H9 (cell line): Measurements from ENCODE around the gene TAF12. TPM values are rescaled to one million over a fixed set of nuclear protein-coding genes. Genes with fewer than 3 reads are reported as not detected.

ENCODE experiments used
- DNase-seq: peaks from one replicate; pipeline ENCODE4 v3.0.0-alpha.2; 2017
- H2AFZ ChIP-seq: one replicate; pipeline ENCODE4 v1.6.1; 2013; ENCODE audit warnings: mild to moderate bottlenecking, low read length, control low read depth, moderate library complexity
- H2AK5ac ChIP-seq: 2 replicates; pipeline ENCODE4 v1.6.1; 2013; ENCODE audit warnings: low read length, control low read depth, mixed read lengths; ENCODE audit not compliant: insufficient read length
- H2BK120ac ChIP-seq: one replicate; pipeline ENCODE4 v1.6.1; 2013; ENCODE audit warnings: low read depth, mild to moderate bottlenecking, low read length, control low read depth, inconsistent platforms; ENCODE audit not compliant: poor library complexity, severe bottlenecking
- H2BK12ac ChIP-seq: 2 replicates; pipeline ENCODE4 v1.6.1; 2013; ENCODE audit warnings: low read length, control low read depth, mixed read lengths, low read depth; ENCODE audit not compliant: insufficient read length
- H2BK15ac ChIP-seq: 2 replicates; pipeline ENCODE4 v1.6.1; 2013; ENCODE audit warnings: low read depth, low read length, control low read depth
- H2BK20ac ChIP-seq: one replicate; pipeline ENCODE4 v1.6.1; 2013; ENCODE audit warnings: low read depth, mild to moderate bottlenecking, low read length, control low read depth, inconsistent platforms; ENCODE audit not compliant: poor library complexity, severe bottlenecking
- H2BK5ac ChIP-seq: 2 replicates; pipeline ENCODE4 v1.6.1; 2013; ENCODE audit warnings: low read length, control low read depth, mixed read lengths; ENCODE audit not compliant: insufficient read length
- H3K14ac ChIP-seq: 2 replicates; pipeline ENCODE4 v1.6.1; 2013; ENCODE audit warnings: low read length, control low read depth; ENCODE audit not compliant: insufficient read depth
- H3K18ac ChIP-seq: 2 replicates; pipeline ENCODE4 v1.6.1; 2013; ENCODE audit warnings: low read depth, mild to moderate bottlenecking, mixed read lengths, low read length, control low read depth; ENCODE audit not compliant: insufficient read length
- H3K23ac ChIP-seq: 2 replicates; pipeline ENCODE4 v1.6.1; 2013; ENCODE audit warnings: low read length, control low read depth, mixed read lengths, low read depth; ENCODE audit not compliant: insufficient read length
- H3K23me2 ChIP-seq: 2 replicates; pipeline ENCODE4 v1.6.1; 2013; ENCODE audit warnings: low read depth, mild to moderate bottlenecking, mixed read lengths, low read length, control low read depth; ENCODE audit not compliant: insufficient read length, poor library complexity, severe bottlenecking
- H3K27ac ChIP-seq: 2 replicates; pipeline ENCODE4 v1.5.1; 2013; ENCODE audit warnings: low read length, control low read depth, mixed read lengths, low read depth; ENCODE audit not compliant: insufficient read length
- H3K27me3 ChIP-seq: 2 replicates; pipeline ENCODE4 v1.6.1; 2013; ENCODE audit warnings: low read length, control low read depth, inconsistent platforms; ENCODE audit not compliant: insufficient read depth
- H3K4ac ChIP-seq: 2 replicates; pipeline ENCODE4 v1.6.1; 2013; ENCODE audit warnings: low read depth, mild to moderate bottlenecking, control low read depth, inconsistent platforms, low read length, moderate library complexity
- H3K4me1 ChIP-seq: 2 replicates; pipeline ENCODE4 v1.6.1; 2013; ENCODE audit warnings: low read length, control low read depth, inconsistent platforms; ENCODE audit not compliant: insufficient read depth
- H3K4me2 ChIP-seq: 2 replicates; pipeline ENCODE4 v1.6.1; 2013; ENCODE audit warnings: low read length, control low read depth, mixed read lengths; ENCODE audit not compliant: insufficient read length, insufficient read depth
- H3K56ac ChIP-seq: 2 replicates; pipeline ENCODE4 v1.6.1; 2013; ENCODE audit warnings: low read depth, mild to moderate bottlenecking, mixed read lengths, low read length, control low read depth; ENCODE audit not compliant: insufficient read length
- H3K79me1 ChIP-seq: 2 replicates; pipeline ENCODE4 v1.6.1; 2013; ENCODE audit warnings: low read depth, mild to moderate bottlenecking, moderate library complexity, low read length, control low read depth, inconsistent platforms; ENCODE audit not compliant: insufficient read depth, poor library complexity, severe bottlenecking
- H3K79me2 ChIP-seq: 2 replicates; pipeline ENCODE4 v1.6.1; 2013; ENCODE audit warnings: low read length, control low read depth, inconsistent platforms; ENCODE audit not compliant: insufficient read depth
- H3K9ac ChIP-seq: 2 replicates; pipeline ENCODE4 v1.6.1; 2013; ENCODE audit warnings: low read length, control low read depth, mixed read lengths; ENCODE audit not compliant: insufficient read length; ENCODE audit errors: extremely low read depth
- H3K9me3 ChIP-seq: one replicate; pipeline ENCODE4 v1.6.1; 2013; ENCODE audit warnings: low read depth, low read length, inconsistent platforms; ENCODE audit not compliant: control insufficient read depth
- H3T11ph ChIP-seq: one replicate; pipeline ENCODE4 v1.6.1; 2013; ENCODE audit warnings: mild to moderate bottlenecking, low read length, control low read depth, inconsistent platforms
- H4K20me1 ChIP-seq: one replicate; pipeline ENCODE4 v1.6.1; 2013; ENCODE audit not compliant: control insufficient read depth, insufficient read length, insufficient read depth
- H4K5ac ChIP-seq: 2 replicates; pipeline ENCODE4 v1.6.1; 2013; ENCODE audit warnings: low read depth, mild to moderate bottlenecking, mixed read lengths, low read length, control low read depth; ENCODE audit not compliant: insufficient read length
- H4K8ac ChIP-seq: replicated peaks from 2 replicates; pipeline ENCODE4 v1.6.1; 2013; ENCODE audit warnings: low read length, control low read depth, mixed read lengths, low read depth; ENCODE audit not compliant: insufficient read length
- H4K91ac ChIP-seq: 2 replicates; pipeline ENCODE4 v1.6.1; 2013; ENCODE audit warnings: low read depth, mild to moderate bottlenecking, moderate library complexity, mixed read lengths, low read length, control low read depth; ENCODE audit not compliant: insufficient read length
- H3K27ac Mint-ChIP-seq, 3 experiments: 2 replicates in 2 of 3; 3 replicates in 1 of 3; pipeline ENCODE4 v1.8.0; 2020 to 2021; ENCODE audit warnings: mixed read lengths in 3 of 3, mild to moderate bottlenecking in 1 of 3, moderate library complexity in 1 of 3
- H3K27me3 Mint-ChIP-seq: 2 replicates; pipeline ENCODE4 v1.8.0; 2021; ENCODE audit warnings: low read depth, mild to moderate bottlenecking, moderate library complexity, mixed read lengths
- H3K36me3 Mint-ChIP-seq, 3 experiments: 2 replicates in 2 of 3; 3 replicates in 1 of 3; pipeline ENCODE4 v1.8.0; 2020 to 2021; ENCODE audit warnings: low read depth in 3 of 3, mixed read lengths in 3 of 3; ENCODE audit not compliant: insufficient read depth in 1 of 3
- H3K4me1 Mint-ChIP-seq, 2 experiments: 2 replicates each; pipeline ENCODE4 v1.8.0; 2020; ENCODE audit warnings: mixed read lengths in 2 of 2
- H3K4me3 Mint-ChIP-seq, 2 experiments: 2 replicates in 1 of 2; 3 replicates in 1 of 2; pipeline ENCODE4 v1.8.0; 2020 to 2021; ENCODE audit warnings: mild to moderate bottlenecking in 2 of 2, mixed read lengths in 2 of 2, moderate library complexity in 1 of 2
- H3K9me3 Mint-ChIP-seq, 2 experiments: 2 replicates in 1 of 2; 3 replicates in 1 of 2; pipeline ENCODE4 v1.8.0; 2020; ENCODE audit warnings: mild to moderate bottlenecking in 2 of 2, mixed read lengths in 2 of 2, moderate library complexity in 1 of 2
- CTCF ChIP-seq: fragments of 200-600 bp; sonication (generic); conservative IDR thresholded peaks from 3 replicates; pipeline ENCODE4 v1.8.0; 2021; ENCODE audit warnings: antibody characterized with exemption, mild to moderate bottlenecking
- WGBS: extraction: QIAGEN DNeasy Blood & Tissue Kit; methylation state at CpG from one replicate; pipeline ENCODE4 v1.1.7; 2013; ENCODE audit warnings: missing lambda C conversion rate, low lambda C conversion rate, mixed read lengths; ENCODE audit not compliant: insufficient read length; ENCODE audit errors: extremely low coverage; 5-methylcytosine and 5-hydroxymethylcytosine counted together
- total RNA-seq: library from RNA; stranded (reverse); gene quantifications from 2 replicates; pipeline ENCODE4 v1.2.1, GENCODE V29; 2021

Gene TAF12
- total RNA-seq, 1 experiment from 2014 or later = 22.1 TPM

GRCh38 chr1:28640766-28641165, 2.1 kb downstream of the TAF12 start:
- Histone ChIP-seq H3K4ac (no peak overlapping the region), H3K18ac (no peak overlapping the region), H2BK15ac (no peak overlapping the region), H2BK120ac (no peak overlapping the region), H4K91ac (no peak overlapping the region), H2BK20ac (no peak overlapping the region), H4K8ac (no peak overlapping the region), H3K9me3 (no peaks in the 10 kb centered on the region), H2BK12ac (no peak overlapping the region), H3K27ac (no peak overlapping the region), H4K20me1 (no peaks in the 10 kb centered on the region), H2BK5ac (no peak overlapping the region), H3K56ac (no peak overlapping the region), H3K79me2 (no peaks in the 10 kb centered on the region; the same call in 1 of the 2 replicates), H2AK5ac (no peak overlapping the region), H3T11ph (no peak overlapping the region), H4K5ac (no peak overlapping the region), H3K9ac (no peak overlapping the region), H3K4me1 (no peaks in the 10 kb centered on the region; the same call in 1 of the 2 replicates), H3K23me2 (peaks cover 15% of the 10 kb centered on the region), H3K4me2 (no peak overlapping the region), H3K27me3 (no peaks in the 10 kb centered on the region), H3K14ac (no peak overlapping the region), H3K23ac (no peak overlapping the region), H3K79me1 (no peaks in the 10 kb centered on the region), H2AFZ (no peak overlapping the region)
- Mint-ChIP-seq H3K27ac (no peak overlapping the region), H3K4me1 (peaks cover 13 to 23% of the 10 kb centered on the region in 2 experiments), H3K27me3 (no peaks in the 10 kb centered on the region), H3K36me3 (peaks cover 0 to 4% (median 0%) of the 10 kb centered on the region in 3 experiments; a peak in 1 of 7 replicates), H3K9me3 (no peaks in the 10 kb centered on the region; a peak in 1 of 5 replicates), H3K4me3 (peak overlapping the region; percentile 98 to 99; a peak in 2 of 5 replicates)
- DNase-seq = no peak
- TF ChIP-seq CTCF = peak; percentile 49
- WGBS = no CpG with 5 or more reads among the region's 1 CpG
